ENCODE data around the gene LOXHD1.

The LOXHD1 gene

GRCh38 chr18:46449033-46449432 lies 208.0 kb downstream of the LOXHD1 start:
- no peak for DNase-seq (ENCODE audit: low read depth)

- no peak for DNase-seq (ENCODE audit: low read depth)
Measured at GRCh38 chr18:46448347-46448746, 208.7 kb downstream of the LOXHD1 start.

GRCh38 chr18:46447792-46448191 lies 209.2 kb downstream of the LOXHD1 start:
- no peak for DNase-seq (ENCODE audit: low read depth)

- no peak for DNase-seq (ENCODE audit: low read depth)
Measured at GRCh38 chr18:46447323-46447722, 209.7 kb downstream of the LOXHD1 start.

- no peak for DNase-seq (ENCODE audit: low read depth)
Measured at GRCh38 chr18:46445522-46446313, 211.3 kb downstream of the LOXHD1 start.

GRCh38 chr18:46439037-46439436 lies 218.0 kb downstream of the LOXHD1 start:
- DNase-seq (ENCODE audit: low read depth), result no peak

GRCh38 chr18:46437061-46437460 lies 220.0 kb downstream of the LOXHD1 start:
- DNase-seq (ENCODE audit: low read depth), result no peak

GRCh38 chr18:46436621-46437020 lies 220.4 kb downstream of the LOXHD1 start:
- no peak for DNase-seq (ENCODE audit: low read depth)

GRCh38 chr18:46435031-46435430 lies 222.0 kb downstream of the LOXHD1 start:
- DNase-seq (ENCODE audit: low read depth), result no peak

- no peak for DNase-seq (ENCODE audit: low read depth)
Measured at GRCh38 chr18:46434629-46435028, 222.4 kb downstream of the LOXHD1 start.

GRCh38 chr18:46433121-46433826 lies 223.7 kb downstream of the LOXHD1 start:
- no peak for DNase-seq (ENCODE audit: low read depth)

GRCh38 chr18:46431522-46432171 lies 225.4 kb downstream of the LOXHD1 start:
- DNase-seq (ENCODE audit: low read depth), result no peak

- no peak for DNase-seq (ENCODE audit: low read depth)
Measured at GRCh38 chr18:46429649-46430224, 227.3 kb downstream of the LOXHD1 start.

GRCh38 chr18:46429130-46429529 lies 227.9 kb downstream of the LOXHD1 start:
- no peak for DNase-seq (ENCODE audit: low read depth)

- no peak for DNase-seq (ENCODE audit: low read depth)
Measured at GRCh38 chr18:46428368-46428767, 228.7 kb downstream of the LOXHD1 start.

GRCh38 chr18:46427216-46427995 lies 229.6 kb downstream of the LOXHD1 start:
- DNase-seq (ENCODE audit: low read depth), result no peak
